ENCODE measurements around the gene VPS25.

VPS25 gene

DNA sequence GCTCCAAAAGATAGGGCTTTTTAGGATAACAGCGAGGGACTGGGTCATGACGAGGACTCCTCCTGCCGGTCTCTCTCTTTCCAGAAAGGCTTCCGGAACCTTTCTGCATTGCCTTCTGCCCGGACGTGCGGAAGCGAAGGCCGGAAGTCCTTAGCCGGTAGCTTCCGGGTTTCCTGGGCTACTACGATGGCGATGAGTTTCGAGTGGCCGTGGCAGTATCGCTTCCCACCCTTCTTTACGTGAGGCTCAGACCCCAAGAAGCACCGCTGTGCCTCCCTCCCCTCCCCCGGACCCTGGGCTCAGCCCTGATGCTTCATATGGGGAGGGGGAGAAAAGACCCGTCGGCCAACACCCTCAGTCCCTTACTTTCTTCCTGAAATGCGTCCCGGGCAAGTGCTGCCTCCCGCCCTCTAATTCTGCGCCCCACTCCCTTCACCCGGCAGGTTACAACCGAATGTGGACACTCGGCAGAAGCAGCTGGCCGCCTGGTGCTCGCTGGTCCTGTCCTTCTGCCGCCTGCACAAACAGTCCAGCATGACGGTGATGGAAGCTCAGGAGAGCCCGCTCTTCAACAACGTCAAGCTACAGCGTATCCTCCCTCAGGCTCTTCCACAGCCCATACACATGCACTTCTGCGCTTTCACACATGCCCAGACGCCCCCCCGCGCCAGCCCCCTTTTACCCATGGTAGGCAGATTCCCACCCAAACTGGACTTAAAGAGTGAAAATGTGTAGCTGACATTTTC, at the start of gene VPS25 (continued):
- TF ChIP-seq, protein P1, sequence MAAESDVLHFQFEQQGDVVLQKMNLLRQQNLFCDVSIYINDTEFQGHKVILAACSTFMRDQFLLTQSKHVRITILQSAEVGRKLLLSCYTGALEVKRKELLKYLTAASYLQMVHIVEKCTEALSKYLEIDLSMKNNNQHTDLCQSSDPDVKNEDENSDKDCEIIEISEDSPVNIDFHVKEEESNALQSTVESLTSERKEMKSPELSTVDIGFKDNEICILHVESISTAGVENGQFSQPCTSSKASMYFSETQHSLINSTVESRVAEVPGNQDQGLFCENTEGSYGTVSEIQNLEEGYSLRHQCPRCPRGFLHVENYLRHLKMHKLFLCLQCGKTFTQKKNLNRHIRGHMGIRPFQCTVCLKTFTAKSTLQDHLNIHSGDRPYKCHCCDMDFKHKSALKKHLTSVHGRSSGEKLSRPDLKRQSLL (tag by site-specific recombination; IDR thresholded peaks at IDR 0.05) = peak; percentile 54; the same call in 1 of the 2 replicates
- TF ChIP-seq ZXDB (tag by site-specific recombination; IDR thresholded peaks at IDR 0.05) (no peak; the same call in 1 of the 2 replicates), ZNF654 (tag by site-specific recombination; IDR thresholded peaks at IDR 0.05; ENCODE audit: low read depth) (peak; percentile 16; the same call in 1 of the 2 replicates), YY2 (tag by site-specific recombination; IDR thresholded peaks at IDR 0.05) (peak; percentile 73), ZNF398 (tag by site-specific recombination; IDR thresholded peaks at IDR 0.05) (peak; percentile 7; the same call in 1 of the 2 replicates), SP7 (tag by site-specific recombination; IDR thresholded peaks at IDR 0.05) (peak; percentile 86), TSHZ1 (tag by site-specific recombination; IDR thresholded peaks at IDR 0.05; ENCODE audit: borderline replicate concordance) (peak; percentile 35; the same call in 1 of the 2 replicates), RBAK (tag by site-specific recombination; IDR thresholded peaks at IDR 0.05) (no peak), ZNF341 (tag by site-specific recombination; IDR thresholded peaks at IDR 0.05; ENCODE audit: low read depth) (peak; percentile 68), ZNF777 (tag by site-specific recombination; IDR thresholded peaks at IDR 0.05; ENCODE audit: borderline replicate concordance) (0 out of 2 replicates have a peak, but pooled peaks have one; percentile 52), REPIN1 (tag by site-specific recombination; IDR thresholded peaks at IDR 0.05; ENCODE audit: low read depth) (peak; percentile 94), ZNF510 (tag by site-specific recombination; IDR thresholded peaks at IDR 0.05; ENCODE audit: insufficient replicate concordance) (no peak), OVOL3 (tag by site-specific recombination; IDR thresholded peaks at IDR 0.05) (peak; percentile 14; the same call in 1 of the 2 replicates), ZNF2 (tag by site-specific recombination; IDR thresholded peaks at IDR 0.05) (peak; percentile 92), ZBTB26 (tag by site-specific recombination; optimal IDR thresholded peaks at IDR 0.05) (peak; percentile 26), FEZF1 (tag by site-specific recombination; IDR thresholded peaks at IDR 0.05) (no peak), KLF7 (tag by site-specific recombination; IDR thresholded peaks at IDR 0.05; ENCODE audit: borderline replicate concordance) (peak; percentile 44; the same call in 1 of the 2 replicates), ZBTB8A (tag by site-specific recombination; IDR thresholded peaks at IDR 0.05) (peak; percentile 54), ZNF76 (tag by site-specific recombination; IDR thresholded peaks at IDR 0.05; ENCODE audit: borderline replicate concordance, low read depth) (peak; percentile 79; the same call in 1 of the 2 replicates), BCL6B (tag by site-specific recombination; IDR thresholded peaks at IDR 0.05) (peak; percentile 72), GLI4 (tag by site-specific recombination; IDR thresholded peaks at IDR 0.05) (peak; percentile 83; the same call in 1 of the 2 replicates)
- TF ChIP-seq, protein P2, sequence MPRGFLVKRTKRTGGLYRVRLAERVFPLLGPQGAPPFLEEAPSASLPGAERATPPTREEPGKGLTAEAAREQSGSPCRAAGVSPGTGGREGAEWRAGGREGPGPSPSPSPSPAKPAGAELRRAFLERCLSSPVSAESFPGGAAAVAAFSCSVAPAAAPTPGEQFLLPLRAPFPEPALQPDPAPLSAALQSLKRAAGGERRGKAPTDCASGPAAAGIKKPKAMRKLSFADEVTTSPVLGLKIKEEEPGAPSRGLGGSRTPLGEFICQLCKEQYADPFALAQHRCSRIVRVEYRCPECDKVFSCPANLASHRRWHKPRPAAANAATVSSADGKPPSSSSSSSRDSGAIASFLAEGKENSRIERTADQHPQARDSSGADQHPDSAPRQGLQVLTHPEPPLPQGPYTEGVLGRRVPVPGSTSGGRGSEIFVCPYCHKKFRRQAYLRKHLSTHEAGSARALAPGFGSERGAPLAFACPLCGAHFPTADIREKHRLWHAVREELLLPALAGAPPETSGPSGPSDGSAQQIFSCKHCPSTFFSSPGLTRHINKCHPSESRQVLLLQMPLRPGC (tag by site-specific recombination; IDR thresholded peaks at IDR 0.05) = peak; percentile 72; the same call in 1 of the 2 replicates
- TF ChIP-seq, protein P3, sequence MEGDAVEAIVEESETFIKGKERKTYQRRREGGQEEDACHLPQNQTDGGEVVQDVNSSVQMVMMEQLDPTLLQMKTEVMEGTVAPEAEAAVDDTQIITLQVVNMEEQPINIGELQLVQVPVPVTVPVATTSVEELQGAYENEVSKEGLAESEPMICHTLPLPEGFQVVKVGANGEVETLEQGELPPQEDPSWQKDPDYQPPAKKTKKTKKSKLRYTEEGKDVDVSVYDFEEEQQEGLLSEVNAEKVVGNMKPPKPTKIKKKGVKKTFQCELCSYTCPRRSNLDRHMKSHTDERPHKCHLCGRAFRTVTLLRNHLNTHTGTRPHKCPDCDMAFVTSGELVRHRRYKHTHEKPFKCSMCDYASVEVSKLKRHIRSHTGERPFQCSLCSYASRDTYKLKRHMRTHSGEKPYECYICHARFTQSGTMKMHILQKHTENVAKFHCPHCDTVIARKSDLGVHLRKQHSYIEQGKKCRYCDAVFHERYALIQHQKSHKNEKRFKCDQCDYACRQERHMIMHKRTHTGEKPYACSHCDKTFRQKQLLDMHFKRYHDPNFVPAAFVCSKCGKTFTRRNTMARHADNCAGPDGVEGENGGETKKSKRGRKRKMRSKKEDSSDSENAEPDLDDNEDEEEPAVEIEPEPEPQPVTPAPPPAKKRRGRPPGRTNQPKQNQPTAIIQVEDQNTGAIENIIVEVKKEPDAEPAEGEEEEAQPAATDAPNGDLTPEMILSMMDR (tag by site-specific recombination; IDR thresholded peaks at IDR 0.05) = peak; percentile 79
